CD4-positive, alpha-beta T cell treated with Interleukin-2 at 100 ng/mL for 4 hours (primary cell): ENCODE data around the gene STK32C.

ENCODE experiments used
- DNase-seq: peaks from one replicate; pipeline ENCODE4 v3.0.0-alpha.2; 2020; ENCODE audit warnings: low spot score

Gene STK32C

DNA sequence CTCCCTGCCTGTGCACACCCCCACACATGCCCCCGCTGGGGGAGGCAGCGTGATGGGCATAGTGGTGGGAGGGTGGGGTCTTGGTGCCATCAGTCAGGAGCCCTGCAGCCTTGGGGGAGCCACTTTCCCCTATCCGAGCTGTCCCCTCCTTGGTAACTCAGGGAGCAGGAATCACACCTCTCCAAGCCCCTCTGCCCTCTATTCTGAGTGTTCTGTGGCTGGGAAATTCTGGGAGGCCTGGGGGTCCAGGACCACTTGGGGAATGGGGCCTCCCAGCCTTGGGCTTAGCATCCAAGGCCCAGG is 109.7 kb downstream of the STK32C start:
- no peak for DNase-seq

DNA sequence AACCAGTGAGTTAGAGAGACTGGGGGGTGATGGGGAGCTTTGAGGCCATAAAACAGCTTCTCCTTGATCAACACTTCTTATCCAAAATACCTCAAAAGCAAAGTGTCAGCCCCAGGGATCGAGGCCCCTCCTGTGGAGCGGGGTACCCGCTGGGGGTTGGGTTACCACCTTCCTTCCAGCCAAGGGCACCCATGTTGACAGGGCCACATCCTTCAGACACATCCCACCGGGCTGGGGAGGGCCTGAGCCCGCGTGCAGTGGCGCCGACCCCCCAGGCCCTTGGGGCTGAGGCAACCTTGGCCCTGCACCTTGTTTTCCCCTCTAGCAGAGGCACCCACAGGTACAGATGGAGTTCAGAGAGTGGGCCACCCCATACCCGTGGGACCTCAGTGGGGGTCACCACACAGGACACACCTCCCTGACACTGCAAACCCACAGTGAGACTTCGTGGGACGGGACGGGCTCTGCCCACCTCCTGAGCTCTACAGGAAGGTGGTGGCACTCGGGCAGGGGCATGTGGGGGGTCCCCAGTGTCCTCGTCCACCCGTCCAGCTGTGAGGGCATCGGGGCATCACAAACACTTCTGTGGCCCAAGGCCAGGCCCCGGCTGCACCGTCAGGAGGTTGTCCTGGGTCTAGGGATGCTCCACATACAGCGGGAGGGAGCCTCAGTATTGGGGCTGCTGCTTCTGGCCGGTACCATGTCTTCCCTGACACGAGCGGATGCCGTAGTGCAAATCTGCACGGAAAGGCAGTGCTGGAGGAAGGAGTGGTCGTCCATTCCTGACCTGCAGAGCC is 110.3 kb downstream of the STK32C start:
- no peak for DNase-seq

DNA sequence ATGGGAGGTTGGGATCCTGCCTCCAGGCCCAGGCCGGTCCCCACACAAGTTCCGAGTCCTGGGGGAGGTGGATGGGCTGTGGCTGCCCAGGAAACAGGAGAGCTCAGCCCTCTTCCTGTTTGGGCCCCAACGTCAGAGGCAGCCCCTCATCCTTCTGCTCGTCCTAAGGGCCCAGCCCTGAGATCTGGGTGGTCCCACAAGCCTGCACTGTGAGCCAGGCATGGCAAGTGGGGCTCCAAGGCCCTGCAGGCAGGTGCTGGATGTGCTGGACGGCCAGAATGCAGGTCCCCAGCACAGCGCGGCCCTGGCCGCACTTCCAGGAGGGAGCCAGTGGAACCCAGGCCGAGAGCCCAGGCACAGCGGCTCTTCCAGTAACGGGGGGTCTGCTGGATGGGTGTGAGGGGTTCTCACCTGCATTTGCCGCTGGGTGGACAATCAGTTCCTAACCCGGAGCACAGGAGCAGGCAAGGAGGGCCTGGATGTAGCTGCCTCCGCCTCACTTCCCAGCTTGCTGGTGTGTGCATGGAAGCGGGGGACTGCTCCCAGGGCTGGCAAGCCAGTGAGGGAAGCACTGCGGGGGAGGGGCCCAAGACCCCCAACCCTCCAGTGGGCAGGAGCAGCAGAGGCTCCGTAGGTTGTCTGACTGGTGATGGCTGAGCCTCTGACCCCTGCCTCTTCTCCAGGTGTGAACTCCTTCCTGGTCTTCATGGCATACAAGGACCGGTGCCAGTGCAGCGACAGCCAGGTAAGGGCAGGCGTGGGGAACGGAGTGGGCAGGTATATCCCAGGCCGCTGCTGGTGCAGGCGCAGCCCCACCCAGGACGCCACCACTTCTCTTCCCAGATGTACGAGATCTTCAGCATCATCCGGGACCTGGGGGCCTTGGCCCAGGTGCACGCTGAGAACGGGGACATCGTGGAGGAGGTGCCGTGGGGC is 111.3 kb downstream of the STK32C start:
- no peak for DNase-seq

DNA sequence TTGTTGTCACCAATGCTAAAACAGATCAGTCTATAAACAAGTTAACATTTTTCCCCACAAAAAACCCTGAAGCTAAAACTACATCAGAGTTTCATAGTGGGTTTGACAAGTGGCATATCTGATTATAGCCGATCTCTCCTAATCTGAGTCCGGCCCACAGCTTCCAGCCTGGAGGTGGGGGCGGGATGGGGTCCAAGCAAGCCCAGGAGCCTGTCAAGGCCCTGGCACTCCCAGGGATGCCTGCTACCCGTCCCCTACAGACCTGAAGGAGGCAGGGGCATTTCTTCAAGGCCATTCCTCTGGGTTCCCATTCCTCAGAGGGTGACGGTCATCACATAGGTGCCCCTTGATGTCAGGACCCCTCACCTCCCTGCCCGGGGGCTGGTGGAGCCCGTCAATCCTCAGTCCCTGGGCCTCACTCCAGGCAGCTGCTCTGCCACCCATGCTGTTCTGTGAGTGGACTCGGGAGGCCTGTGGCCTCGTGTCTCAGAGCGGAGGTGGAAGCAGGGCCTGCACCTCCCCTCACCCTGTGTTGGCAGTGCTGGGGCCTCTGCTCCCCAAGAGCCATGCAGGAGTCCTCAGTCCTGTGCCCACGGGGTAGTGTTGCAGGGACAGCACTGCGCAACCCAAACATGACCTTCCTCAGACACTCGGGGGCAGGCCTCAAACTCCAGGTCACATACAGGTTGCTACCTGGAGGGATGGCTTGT is 112.2 kb downstream of the STK32C start:
- no peak for DNase-seq

DNA sequence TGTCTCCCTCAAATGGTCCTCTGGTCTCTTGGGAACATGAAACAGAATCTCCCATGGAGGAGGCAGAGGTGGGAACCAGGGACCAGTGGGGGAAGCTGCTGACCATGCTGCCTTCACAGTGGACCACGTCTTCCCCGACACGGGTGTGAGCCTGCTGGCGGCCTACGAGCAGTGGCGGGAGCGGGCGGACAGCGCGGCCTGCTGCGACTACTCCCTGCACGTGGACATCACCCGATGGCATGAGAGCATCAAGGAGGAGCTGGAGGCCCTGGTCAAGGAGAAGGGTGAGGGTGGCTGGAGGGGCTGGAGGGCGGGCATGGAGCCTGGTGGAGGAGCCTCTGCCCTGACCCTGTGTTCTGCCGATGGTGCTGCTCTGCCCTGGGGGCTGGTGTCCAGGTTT is 113.0 kb downstream of the STK32C start:
- DNase-seq = no peak

DNA sequence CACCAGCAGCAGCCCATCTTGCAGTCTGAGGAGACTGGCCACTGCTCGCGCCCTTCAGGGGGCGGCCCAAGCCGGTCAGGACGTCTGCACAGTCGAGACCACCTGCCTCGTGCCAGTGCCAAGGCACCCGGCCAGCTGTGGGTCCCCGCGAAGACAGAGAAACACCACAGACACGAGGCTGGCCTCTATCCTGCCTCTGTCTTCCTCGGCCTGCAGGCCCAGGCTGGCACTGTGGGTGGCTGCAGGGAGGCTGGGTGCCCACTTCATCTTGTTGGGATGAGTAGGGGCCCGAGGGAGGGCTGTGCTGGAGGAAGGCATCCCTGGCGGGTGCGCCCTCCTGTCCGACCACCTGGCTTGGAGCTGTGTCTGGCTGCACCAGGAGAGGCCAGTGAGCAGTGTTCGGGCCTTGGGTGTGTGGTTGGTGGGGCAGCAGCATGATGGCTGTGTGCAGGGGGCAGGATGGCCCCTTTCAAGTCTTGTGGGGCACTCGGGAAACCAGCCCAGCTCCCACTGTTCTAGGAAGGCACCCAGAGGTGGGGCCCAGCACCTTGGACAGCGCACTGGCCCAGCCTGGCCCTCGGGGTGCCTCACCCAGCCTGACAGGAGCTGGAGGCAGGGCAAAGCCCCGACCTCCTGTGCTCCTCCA is 113.7 kb downstream of the STK32C start:
- no peak for DNase-seq

DNA sequence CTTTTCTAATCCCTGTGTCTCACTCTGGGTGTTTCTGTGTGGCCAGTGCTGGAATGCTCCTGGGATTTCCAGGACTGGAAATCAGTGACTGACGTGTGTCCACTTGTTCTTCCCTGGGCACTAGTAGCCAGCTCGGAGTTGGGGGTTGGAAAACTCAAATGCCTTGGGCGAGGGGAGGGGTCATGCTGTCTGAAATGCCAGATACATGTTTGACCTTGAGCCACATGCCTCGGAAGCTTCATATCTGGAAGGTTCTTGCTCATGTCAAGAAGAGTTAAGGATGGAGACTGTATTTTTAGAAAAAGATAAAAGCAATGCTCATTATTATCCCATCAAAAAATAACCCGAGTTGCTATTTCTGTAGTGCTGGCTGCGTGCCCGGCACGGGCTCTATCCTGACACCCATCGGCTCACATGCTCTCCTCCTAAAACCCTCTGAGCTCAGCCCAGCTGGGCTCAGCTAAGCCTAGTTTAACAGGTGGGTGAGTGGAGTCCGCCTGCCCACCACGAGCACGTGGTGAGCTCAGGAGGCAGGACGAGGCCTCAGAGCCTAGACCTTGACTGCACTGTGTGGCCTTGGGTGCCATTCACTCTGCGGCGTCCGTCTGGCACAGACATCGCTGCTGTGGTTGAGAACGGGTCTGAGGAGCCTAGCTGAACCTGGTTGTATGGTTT is 114.6 kb downstream of the STK32C start:
- no peak for DNase-seq

DNA sequence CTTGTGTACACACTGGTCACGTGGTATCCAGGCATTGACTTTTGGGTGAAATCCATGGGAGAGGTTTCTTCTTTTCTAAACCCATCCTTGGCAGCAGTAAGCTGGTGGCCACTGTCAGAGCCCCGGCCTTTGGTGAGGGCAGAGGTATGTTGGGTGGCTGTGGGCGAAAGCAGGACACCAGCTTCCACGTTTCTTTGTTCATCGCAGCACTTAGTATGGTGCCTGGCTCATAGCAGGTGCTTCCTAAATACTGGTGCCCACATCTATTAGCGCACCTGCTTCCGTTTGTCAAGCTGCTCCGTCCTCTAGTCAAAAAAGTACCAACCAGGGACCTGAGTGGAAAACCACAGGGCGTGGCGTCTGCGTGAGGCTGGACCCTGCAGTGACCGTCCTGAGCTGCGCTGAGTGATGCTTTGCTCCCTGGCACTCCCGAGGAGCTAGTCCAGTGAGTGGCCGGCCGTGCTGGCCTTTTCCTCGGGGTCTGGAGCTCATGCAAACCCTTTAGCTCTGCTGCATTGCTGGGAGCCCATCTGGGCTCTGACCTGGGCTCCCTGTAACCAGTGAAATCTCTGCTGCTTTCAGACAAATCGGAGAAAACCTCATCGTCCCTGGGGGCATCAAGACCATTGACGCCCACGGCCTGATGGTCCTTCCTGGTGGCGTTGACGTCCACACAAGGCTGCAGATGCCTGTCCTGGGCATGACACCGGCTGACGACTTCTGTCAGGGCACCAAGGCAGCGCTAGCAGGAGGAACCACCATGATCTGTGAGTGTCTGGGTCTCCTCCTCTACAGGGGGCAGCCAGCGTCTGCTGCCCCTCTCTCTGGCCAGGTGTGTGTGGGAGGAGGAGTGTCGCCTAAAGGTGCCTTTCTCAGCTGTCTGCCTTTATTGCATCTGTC is 115.4 kb downstream of the STK32C start:
- DNase-seq = no peak

DNA sequence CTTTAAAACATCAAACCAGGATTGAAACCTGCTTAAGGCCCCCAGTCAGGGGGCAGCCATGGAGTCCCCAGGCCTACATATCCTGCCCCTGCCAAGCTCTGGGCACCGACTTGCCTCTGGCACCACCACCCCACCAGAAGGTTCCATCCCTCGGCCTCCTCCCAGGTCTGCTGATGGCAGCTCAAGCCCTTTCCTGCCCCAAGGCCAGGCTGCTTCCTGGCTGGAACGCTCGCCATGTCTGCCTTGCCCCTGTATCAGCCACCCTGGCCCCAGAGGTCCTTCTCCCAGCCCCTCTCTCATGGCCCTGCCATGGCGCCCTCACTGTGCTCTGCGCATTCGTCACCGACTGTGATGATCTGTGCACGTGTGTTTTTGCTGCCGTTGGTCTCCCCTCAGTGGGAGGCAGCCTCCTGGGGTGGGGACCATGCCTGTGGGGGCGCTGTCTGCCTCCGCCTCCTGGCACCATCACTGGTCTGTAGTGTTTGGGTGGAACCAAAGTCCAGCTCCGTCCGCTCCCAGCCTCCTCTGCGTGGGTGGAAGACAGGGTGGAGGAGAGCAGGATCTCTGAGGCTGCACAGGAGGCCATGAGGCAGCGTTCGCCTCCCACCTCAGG is 117.8 kb downstream of the STK32C start:
- DNase-seq = no peak

DNA sequence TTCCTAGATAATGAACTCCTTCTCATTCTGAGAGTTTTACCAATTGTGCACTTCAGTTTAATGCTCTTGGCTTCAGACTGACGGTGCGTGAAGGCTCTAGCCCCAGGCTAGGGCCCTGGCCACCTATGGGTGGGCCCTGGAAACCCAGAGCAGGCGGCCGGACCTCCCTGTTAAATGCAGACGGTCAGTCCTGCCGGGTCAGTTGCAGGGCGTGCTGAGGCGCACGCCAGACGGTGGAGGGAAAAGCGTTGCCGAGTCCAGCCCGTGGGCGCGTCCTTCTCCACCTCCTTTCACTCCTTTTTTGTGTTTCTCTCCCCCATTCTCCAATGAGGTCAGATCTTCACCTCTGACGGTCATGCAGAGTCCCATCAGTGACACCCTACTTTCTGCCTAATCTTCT is 118.7 kb downstream of the STK32C start:
- no peak for DNase-seq

DNA sequence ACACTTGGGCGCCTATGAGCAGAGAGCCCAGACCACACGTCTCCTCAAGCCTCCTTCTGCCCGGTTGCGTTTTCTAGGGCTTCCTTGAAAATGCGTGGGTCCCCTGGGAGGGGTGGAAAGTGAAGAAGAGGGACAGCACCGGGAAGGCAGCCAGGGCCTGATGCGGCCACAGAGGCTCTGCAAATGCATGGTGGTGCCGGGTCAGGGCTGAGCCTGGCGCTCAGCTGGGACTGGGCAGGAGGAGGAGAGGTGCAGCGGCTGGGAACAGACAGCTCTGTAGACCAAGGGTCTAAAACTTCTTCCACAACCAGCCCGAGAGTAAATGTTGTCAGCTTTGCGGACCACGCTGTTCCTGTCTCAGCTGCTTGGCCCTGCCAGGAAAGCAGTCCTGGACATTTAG is 119.4 kb downstream of the STK32C start:
- no peak for DNase-seq

DNA sequence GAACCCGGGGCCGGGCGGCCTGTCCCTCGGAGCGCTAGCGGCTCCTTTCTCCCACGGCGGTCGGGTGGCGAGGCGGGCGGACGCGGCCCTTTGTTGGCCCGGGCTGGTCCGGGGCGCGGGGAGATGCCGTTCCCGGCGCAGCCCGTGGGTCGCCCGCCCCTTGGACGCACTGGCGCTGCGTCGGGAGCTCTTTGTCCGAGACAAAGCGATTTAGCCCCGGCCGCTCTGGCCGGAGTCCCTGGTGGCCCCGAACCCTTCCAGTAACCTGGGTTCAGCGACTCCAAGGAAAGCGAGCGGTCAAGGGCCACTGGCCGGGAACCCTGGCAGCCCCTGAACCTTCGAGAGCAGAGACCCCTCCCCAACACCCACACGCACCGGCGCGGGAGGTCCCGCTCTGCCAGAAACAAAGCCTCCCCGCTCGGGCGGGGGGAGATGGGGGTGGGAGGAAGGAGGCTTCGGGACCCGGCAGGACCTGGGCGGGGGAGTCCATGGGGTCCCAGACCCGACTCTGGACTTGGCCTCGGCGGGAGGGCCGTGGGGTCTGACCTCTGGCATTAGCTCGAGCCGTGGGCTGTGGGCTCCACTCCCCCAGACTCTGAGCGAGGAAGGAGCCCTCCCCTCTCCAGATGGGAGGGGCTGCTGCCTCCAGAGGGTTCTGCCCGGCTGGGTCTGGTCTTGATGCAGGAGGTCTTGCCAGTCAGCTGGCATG is 120.2 kb downstream of the STK32C start:
- DNase-seq = no peak

DNA sequence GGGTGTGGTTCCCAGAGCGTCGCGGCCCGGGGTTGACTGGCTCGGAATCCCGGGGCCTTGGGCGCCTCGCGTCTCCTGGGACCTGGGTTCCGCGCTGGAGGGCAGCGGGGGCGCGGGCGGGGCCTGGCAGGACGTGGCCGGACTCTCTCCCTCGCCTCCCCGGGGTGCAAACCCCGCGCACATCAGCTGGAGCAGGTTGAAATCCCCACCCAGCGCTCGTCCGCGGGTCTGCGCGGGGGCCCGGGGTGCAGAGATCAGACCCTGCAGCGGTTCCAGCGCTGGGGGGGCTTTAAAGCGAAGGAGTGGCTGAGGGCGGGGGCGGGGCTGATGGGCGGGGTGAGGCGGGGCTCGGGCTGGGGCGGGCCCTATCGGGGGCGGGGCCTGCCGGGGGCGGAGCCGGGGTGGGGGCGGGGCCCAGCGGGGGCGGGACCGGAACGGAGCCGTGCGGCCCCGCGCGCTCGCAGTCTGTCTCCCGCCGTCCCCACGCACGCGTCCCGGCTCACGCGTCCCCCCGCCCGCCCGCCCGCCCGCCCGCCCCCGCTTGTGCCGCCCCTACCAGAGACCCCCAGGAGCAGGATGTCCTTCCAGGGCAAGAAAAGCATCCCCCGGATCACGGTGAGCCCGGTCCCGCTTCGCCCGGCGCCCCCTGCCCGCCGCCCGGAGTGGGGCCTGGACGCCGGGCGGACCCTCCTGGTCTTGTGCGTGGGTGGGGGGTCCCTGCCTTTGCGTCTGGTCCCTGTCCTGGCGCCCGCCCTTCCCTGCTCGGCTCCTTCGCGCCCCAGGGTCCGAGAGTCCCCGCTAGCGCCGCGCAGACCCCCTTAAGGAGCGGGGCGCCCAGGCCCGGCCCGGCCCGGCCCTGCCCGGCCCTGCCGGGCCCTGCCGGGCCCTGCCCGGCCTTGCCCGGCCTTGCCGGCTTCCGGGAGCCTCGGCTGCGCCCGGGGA is 121.0 kb downstream of the STK32C start, which contains the start of gene DPYSL4:
DPYSL4 (plus strand) TSS at position 461 of the 942 bp plus-strand sequence; CDS start at position 577, 116 bp downstream.
- DNase-seq = no peak

DNA sequence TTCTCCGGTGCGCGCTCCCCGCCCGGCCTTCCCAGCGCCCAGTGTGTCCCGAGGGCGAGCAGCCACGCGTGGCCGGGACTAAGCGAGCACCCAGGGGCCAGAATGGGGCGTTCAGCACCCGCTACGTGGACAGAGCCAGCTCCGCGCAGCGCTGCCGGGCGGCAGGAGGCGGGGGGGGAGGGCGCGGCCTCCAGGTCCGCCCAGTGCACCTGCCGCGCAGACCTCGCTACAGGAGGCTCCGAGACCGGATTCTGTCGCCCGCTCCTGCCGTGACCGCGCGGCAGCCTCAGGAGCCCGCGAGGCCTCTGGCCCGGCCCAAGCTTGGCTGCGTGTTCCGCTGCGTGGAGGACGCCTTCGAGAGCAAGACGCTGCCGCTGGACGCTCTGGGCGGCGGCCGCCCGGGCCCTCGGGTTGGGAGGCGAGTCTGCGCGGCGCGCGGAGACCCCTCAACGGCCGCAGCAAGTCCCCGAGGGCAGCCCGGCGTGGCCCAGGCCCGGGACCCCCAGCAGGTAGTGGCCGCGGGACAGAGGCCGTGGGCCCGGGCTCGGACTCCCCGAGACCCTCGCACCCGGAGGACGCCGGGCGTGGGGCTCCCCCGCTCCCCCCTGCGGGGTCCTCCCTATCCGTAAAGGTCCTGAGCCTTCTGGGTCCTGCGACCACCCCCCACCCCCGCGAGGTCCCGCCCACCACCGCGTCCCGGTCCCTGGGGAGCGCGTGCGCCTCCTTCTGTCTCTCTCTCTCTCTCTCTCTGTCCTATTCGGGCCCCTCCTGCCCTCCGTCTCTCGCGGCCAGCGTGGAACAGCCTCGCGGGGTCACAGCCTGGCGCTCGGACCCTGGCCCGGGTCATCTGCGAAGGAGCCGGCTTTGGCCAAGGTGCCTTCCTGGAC is 121.9 kb downstream of the STK32C start:
- peak; percentile 29 for DNase-seq

DNA sequence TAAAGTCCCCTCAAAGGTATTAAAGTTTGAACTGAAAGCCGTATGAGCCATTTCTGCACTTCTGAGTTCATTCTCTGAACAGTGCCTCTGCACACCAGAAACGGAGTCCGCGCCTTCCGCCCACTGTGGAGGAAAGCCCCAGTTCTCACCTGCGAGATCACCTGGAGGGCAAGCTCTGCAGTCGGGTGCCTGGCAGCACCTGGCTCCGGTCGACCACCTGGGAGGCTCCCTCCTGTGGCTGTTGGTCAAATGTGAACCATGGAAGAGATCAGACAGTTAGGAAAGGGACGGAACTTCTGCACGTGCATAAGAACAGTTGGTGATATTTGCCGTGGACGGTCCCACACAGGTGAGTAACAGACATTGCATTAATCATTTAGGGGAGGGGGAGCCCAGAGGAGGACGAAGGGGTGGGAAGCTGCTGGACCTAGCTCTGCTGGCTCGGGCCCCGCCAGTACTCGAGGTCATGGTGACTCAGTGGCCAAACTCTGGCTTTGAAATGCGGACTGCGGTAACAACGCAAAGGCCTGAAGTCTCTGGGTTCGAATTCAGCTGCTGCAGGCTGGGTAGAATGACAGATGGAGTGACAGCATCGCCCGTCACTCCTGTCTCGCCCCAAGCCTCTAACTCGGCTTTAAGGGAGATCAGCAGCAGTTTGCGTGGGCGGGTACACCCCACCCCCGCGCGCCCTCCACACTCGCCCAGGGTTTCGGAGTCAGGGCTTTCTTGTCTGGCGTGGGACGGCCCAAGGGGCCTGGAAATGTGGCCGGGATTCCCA is 122.7 kb downstream of the STK32C start:
- no peak for DNase-seq

DNA sequence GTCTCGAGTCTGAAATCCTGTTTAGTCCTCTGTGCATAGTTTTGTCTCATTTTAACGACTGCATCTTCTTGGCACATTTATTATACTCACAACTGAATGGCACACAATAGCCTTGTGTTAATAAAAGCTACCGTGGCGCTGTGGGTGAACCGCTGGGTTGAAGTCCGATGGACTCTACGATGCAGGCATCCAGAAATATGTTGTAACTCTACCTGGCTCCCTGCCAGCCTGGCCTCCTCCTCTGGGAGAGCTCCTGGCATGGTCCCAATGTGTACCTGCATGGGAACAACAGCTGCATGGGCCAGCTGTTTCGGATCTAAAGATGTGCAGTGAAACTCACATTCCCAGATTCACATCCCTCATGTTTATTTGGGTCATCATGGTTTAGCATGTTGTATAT is 124.7 kb downstream of the STK32C start:
- no peak for DNase-seq
